NCI-H524 treated with DMSO at 0.1 percent for 48 hours (cell line): ENCODE measurements around the gene KCNG2.

Source experiments
- DNase-seq: peaks from one replicate; lab custom pipeline; 2025; lab: John Stamatoyannopoulos, UW

KCNG2 gene

GRCh38 chr18:79800371-79801180, 2.8 kb downstream of the KCNG2 start:
- no peak for DNase-seq

GRCh38 chr18:79801217-79801616, 3.5 kb downstream of the KCNG2 start:
- DNase-seq: no peak

- DNase-seq: no peak
Observed at GRCh38 chr18:79801641-79802040, 3.9 kb downstream of the KCNG2 start.

GRCh38 chr18:79802298-79802697, 4.6 kb downstream of the KCNG2 start:
- no peak for DNase-seq

- DNase-seq: no peak
Observed at GRCh38 chr18:79803611-79804051, 5.9 kb downstream of the KCNG2 start.

- DNase-seq: no peak
Observed at GRCh38 chr18:79804130-79804787, 6.5 kb downstream of the KCNG2 start.

- DNase-seq: no peak
Observed at GRCh38 chr18:79805211-79805887, 7.6 kb downstream of the KCNG2 start.

- no peak for DNase-seq
Observed at GRCh38 chr18:79805926-79806487, 8.3 kb downstream of the KCNG2 start.

- DNase-seq: no peak
Observed at GRCh38 chr18:79806976-79807841, 9.5 kb downstream of the KCNG2 start.

GRCh38 chr18:79809482-79810192, 11.9 kb downstream of the KCNG2 start:
- no peak for DNase-seq

GRCh38 chr18:79812052-79812451, 14.3 kb downstream of the KCNG2 start:
- DNase-seq: no peak

- no peak for DNase-seq
Observed at GRCh38 chr18:79814373-79814772, 16.6 kb downstream of the KCNG2 start.

GRCh38 chr18:79815657-79816056, 17.9 kb downstream of the KCNG2 start:
- no peak for DNase-seq

GRCh38 chr18:79816092-79816491, 18.4 kb downstream of the KCNG2 start:
- DNase-seq: no peak

- no peak for DNase-seq
Observed at GRCh38 chr18:79816981-79817606, 19.4 kb downstream of the KCNG2 start.

- DNase-seq: no peak
Observed at GRCh38 chr18:79817607-79817998, 19.9 kb downstream of the KCNG2 start.

- DNase-seq: no peak
Observed at GRCh38 chr18:79818036-79818435, 20.3 kb downstream of the KCNG2 start.

GRCh38 chr18:79818631-79819030, 20.9 kb downstream of the KCNG2 start:
- DNase-seq: no peak

- no peak for DNase-seq
Observed at GRCh38 chr18:79819064-79819967, 21.6 kb downstream of the KCNG2 start.
